Renal pelvis (tissue), 4 donors: ENCODE measurements around the gene LY86. TPM values are rescaled to one million over a fixed set of nuclear protein-coding genes. Genes with fewer than 3 reads are reported as not detected.
A peak's percentile ranks its signal among the peaks of the same experiment; 100 is the strongest.
"Not testable (repeated sequence)": the region's sequence is repeated elsewhere in the genome, so short reads cannot be mapped to it uniquely, and the experiment has no call there.

Source experiments
- DNase-seq: peaks from one replicate; pipeline ENCODE4 v3.0.0-alpha.2; 2013
- polyA plus RNA-seq, 3 donors: library from polyadenylated mRNA; unstranded; fragments of 120-200 nt; gene quantifications; one replicate each; pipeline ENCODE4 v1.2.1, GENCODE V29; 2013; ENCODE audit not compliant: insufficient read length in 3 of 3

LY86 gene
- polyA plus RNA-seq, 3 donors: 0.95 to 1.6 (median 1.1) TPM

GRCh38 chr6:6651335-6651734, 62.8 kb downstream of the LY86 start:
- no peak for DNase-seq

- DNase-seq: no peak
Measured at GRCh38 chr6:6652932-6653331, 64.4 kb downstream of the LY86 start.

- DNase-seq: no peak
Measured at GRCh38 chr6:6654599-6655575, 66.4 kb downstream of the LY86 start.

GRCh38 chr6:6655805-6656251, 67.3 kb downstream of the LY86 start:
- no peak for DNase-seq

- no peak for DNase-seq
Measured at GRCh38 chr6:6656287-6656686, 67.8 kb downstream of the LY86 start.

- DNase-seq: no peak
Measured at GRCh38 chr6:6657085-6657819, 68.7 kb downstream of the LY86 start.

- no peak for DNase-seq
Measured at GRCh38 chr6:6657820-6658217, 69.3 kb downstream of the LY86 start.

GRCh38 chr6:6659600-6660327, 71.2 kb downstream of the LY86 start:
- no peak for DNase-seq

- no peak for DNase-seq
Measured at GRCh38 chr6:6660339-6661045, 72.0 kb downstream of the LY86 start.

GRCh38 chr6:6661191-6661590, 72.7 kb downstream of the LY86 start:
- no peak for DNase-seq

- DNase-seq: no peak
Measured at GRCh38 chr6:6661684-6662083, 73.2 kb downstream of the LY86 start.

- no peak for DNase-seq
Measured at GRCh38 chr6:6663421-6664135, 75.1 kb downstream of the LY86 start.

- no peak for DNase-seq
Measured at GRCh38 chr6:6665555-6666243, 77.2 kb downstream of the LY86 start.

GRCh38 chr6:6670150-6670549, 81.6 kb downstream of the LY86 start:
- DNase-seq: not testable (repeated sequence)

GRCh38 chr6:6674872-6675271, 86.4 kb downstream of the LY86 start:
- DNase-seq: no peak

- DNase-seq: peak; percentile 72
Measured at GRCh38 chr6:6676910-6677441, 88.5 kb downstream of the LY86 start.

- no peak for DNase-seq
Measured at GRCh38 chr6:6678185-6678671, 89.7 kb downstream of the LY86 start.

- no peak for DNase-seq
Measured at GRCh38 chr6:6678811-6679210, 90.3 kb downstream of the LY86 start.

- no peak for DNase-seq
Measured at GRCh38 chr6:6679633-6680032, 91.1 kb downstream of the LY86 start.

- no peak for DNase-seq
Measured at GRCh38 chr6:6680526-6680925, 92.0 kb downstream of the LY86 start.
